Activated gamma-delta T cell treated with Interleukin-2 at 50 U/mL for 16 hours (primary cell): ENCODE data around the gene DISC1.
"Not testable (repeated sequence)": the region's sequence is repeated elsewhere in the genome, so short reads cannot be mapped to it uniquely, and the experiment has no call there.

ENCODE experiments used
- DNase-seq: peaks from one replicate; pipeline ENCODE4 v3.0.0-alpha.2; 2020

DISC1 gene

GRCh38 chr1:231779081-231779480 lies 152.5 kb downstream of the DISC1 start:
- DNase-seq = no peak

GRCh38 chr1:231781892-231782291 lies 155.3 kb downstream of the DISC1 start:
- no peak for DNase-seq

GRCh38 chr1:231785073-231785472 lies 158.5 kb downstream of the DISC1 start:
- DNase-seq = not testable (repeated sequence)

- DNase-seq = no peak
Observed at GRCh38 chr1:231786126-231786525, 159.5 kb downstream of the DISC1 start.

GRCh38 chr1:231792634-231793033 lies 166.0 kb downstream of the DISC1 start:
- DNase-seq = no peak

GRCh38 chr1:231793893-231794292 lies 167.3 kb downstream of the DISC1 start:
- no peak for DNase-seq

- DNase-seq = no peak
Observed at GRCh38 chr1:231796141-231796540, 169.6 kb downstream of the DISC1 start.

GRCh38 chr1:231799363-231799986 lies 172.9 kb downstream of the DISC1 start:
- no peak for DNase-seq

GRCh38 chr1:231800108-231800507 lies 173.5 kb downstream of the DISC1 start:
- no peak for DNase-seq

GRCh38 chr1:231801042-231801585 lies 174.5 kb downstream of the DISC1 start:
- DNase-seq = no peak

- DNase-seq = no peak
Observed at GRCh38 chr1:231803353-231803752, 176.8 kb downstream of the DISC1 start.

GRCh38 chr1:231806623-231807495 lies 180.3 kb downstream of the DISC1 start:
- DNase-seq = no peak

GRCh38 chr1:231807541-231807940 lies 181.0 kb downstream of the DISC1 start:
- DNase-seq = no peak

- DNase-seq = no peak
Observed at GRCh38 chr1:231808116-231808515, 181.5 kb downstream of the DISC1 start.

- no peak for DNase-seq
Observed at GRCh38 chr1:231808990-231809389, 182.4 kb downstream of the DISC1 start.

- DNase-seq = no peak
Observed at GRCh38 chr1:231810415-231810814, 183.8 kb downstream of the DISC1 start.

GRCh38 chr1:231814021-231814420 lies 187.4 kb downstream of the DISC1 start:
- DNase-seq = no peak

- DNase-seq = no peak
Observed at GRCh38 chr1:231814521-231814920, 187.9 kb downstream of the DISC1 start.

GRCh38 chr1:231817801-231818200 lies 191.2 kb downstream of the DISC1 start:
- DNase-seq = no peak

- no peak for DNase-seq
Observed at GRCh38 chr1:231818337-231818736, 191.7 kb downstream of the DISC1 start.

GRCh38 chr1:231821281-231821680 lies 194.7 kb downstream of the DISC1 start:
- DNase-seq = no peak

- no peak for DNase-seq
Observed at GRCh38 chr1:231822041-231822440, 195.5 kb downstream of the DISC1 start.

GRCh38 chr1:231826566-231826965 lies 200.0 kb downstream of the DISC1 start:
- no peak for DNase-seq
